Liver (tissue), 9 donors: ENCODE results near the gene CNBP. TPM values are rescaled to one million over a fixed set of nuclear protein-coding genes. Genes with fewer than 3 reads are reported as not detected.

Source experiments
- DNase-seq: peaks from one replicate; pipeline ENCODE4 v3.0.0-alpha.2; 2017; ENCODE audit warnings: low spot score
- H3K27ac ChIP-seq, 2 donors: one replicate each; pipeline ENCODE4 v1.7.0; 2013; ENCODE audit warnings: inconsistent platforms in 2 of 2, low read length in 2 of 2, control low read depth in 1 of 2, low read depth in 1 of 2, mild to moderate bottlenecking in 1 of 2
- H3K27me3 ChIP-seq, 4 donors: one replicate each; pipeline versions ENCODE4 v1.6.1 to v1.7.0; 2013; ENCODE audit warnings: low read length in 3 of 4, inconsistent platforms in 1 of 4, mild to moderate bottlenecking in 1 of 4, moderate library complexity in 1 of 4; ENCODE audit not compliant: control insufficient read depth in 4 of 4, insufficient read depth in 4 of 4
- H3K36me3 ChIP-seq, 4 donors: one replicate each; pipeline versions ENCODE4 v1.6.1 to v1.7.0; 2013; ENCODE audit warnings: low read length in 3 of 4, mild to moderate bottlenecking in 3 of 4, low read depth in 1 of 4, moderate library complexity in 1 of 4; ENCODE audit not compliant: control insufficient read depth in 4 of 4, insufficient read depth in 3 of 4
- H3K4me1 ChIP-seq, 4 donors: one replicate each; pipeline versions ENCODE4 v1.6.1 to v1.7.0; 2013; ENCODE audit warnings: low read length in 3 of 4, mild to moderate bottlenecking in 3 of 4, moderate library complexity in 1 of 4; ENCODE audit not compliant: control insufficient read depth in 4 of 4, insufficient read depth in 4 of 4
- H3K4me3 ChIP-seq, 3 donors: one replicate each; pipeline versions ENCODE4 v1.6.1 to v1.7.0; 2013; ENCODE audit warnings: low read length in 3 of 3, control low read depth in 1 of 3, low read depth in 1 of 3, mild to moderate bottlenecking in 1 of 3
- H3K9ac ChIP-seq, 2 donors: one replicate each; pipeline ENCODE4 v1.7.0; 2013; ENCODE audit warnings: low read length in 2 of 2, mild to moderate bottlenecking in 2 of 2, moderate library complexity in 2 of 2, control low read depth in 1 of 2, low read depth in 1 of 2
- H3K9me3 ChIP-seq, 4 donors: one replicate each; pipeline versions ENCODE4 v1.6.1 to v1.7.0; 2013; ENCODE audit warnings: low read length in 3 of 4; ENCODE audit not compliant: control insufficient read depth in 4 of 4
- FOXA1 ChIP-seq: IDR thresholded peaks from 2 replicates; pipeline ENCODE4 v1.6.1; 2016; ENCODE audit warnings: antibody characterized with exemption
- FOXA2 ChIP-seq: IDR thresholded peaks from 2 replicates; pipeline ENCODE4 v1.6.1; 2016; ENCODE audit warnings: antibody characterized with exemption
- GABPA ChIP-seq, 2 donors: IDR thresholded peaks in 1 of 2; conservative IDR thresholded peaks in 1 of 2; 2 replicates each; pipeline ENCODE4 v1.6.1; 2016; ENCODE audit warnings: antibody characterized with exemption in 2 of 2, mild to moderate bottlenecking in 1 of 2, moderate library complexity in 1 of 2
- HNF4A ChIP-seq, 2 donors: conservative IDR thresholded peaks; 2 replicates each; pipeline ENCODE4 v1.6.1; 2016; ENCODE audit warnings: antibody characterized with exemption in 2 of 2, mild to moderate bottlenecking in 2 of 2
- HNF4G ChIP-seq: IDR thresholded peaks from 2 replicates; pipeline ENCODE4 v1.6.1; 2016; ENCODE audit warnings: antibody characterized with exemption
- JUND ChIP-seq, 2 donors: IDR thresholded peaks; 2 replicates each; pipeline ENCODE4 v1.6.1; 2016; ENCODE audit warnings: antibody characterized with exemption in 2 of 2
- NR2F2 ChIP-seq: IDR thresholded peaks from 2 replicates; pipeline ENCODE4 v1.6.1; 2016; ENCODE audit warnings: antibody characterized with exemption
- RAD21 ChIP-seq, 2 donors: IDR thresholded peaks; 2 replicates each; pipeline ENCODE4 v1.6.1; 2016; ENCODE audit warnings: antibody characterized with exemption in 2 of 2, mild to moderate bottlenecking in 2 of 2
- RXRA ChIP-seq, 2 donors: IDR thresholded peaks; 2 replicates each; pipeline ENCODE4 v1.6.1; 2017 to 2018; ENCODE audit warnings: antibody characterized with exemption in 2 of 2, mild to moderate bottlenecking in 1 of 2
- SP1 ChIP-seq: IDR thresholded peaks from 2 replicates; pipeline ENCODE4 v1.6.1; 2018; ENCODE audit warnings: antibody characterized with exemption, mild to moderate bottlenecking
- TAF1 ChIP-seq: conservative IDR thresholded peaks from 2 replicates; pipeline ENCODE4 v1.6.1; 2016; ENCODE audit warnings: antibody characterized with exemption, mild to moderate bottlenecking
- YY1 ChIP-seq: IDR thresholded peaks from 2 replicates; pipeline ENCODE4 v1.6.1; 2016; ENCODE audit warnings: antibody characterized with exemption, mild to moderate bottlenecking
- WGBS: extraction: QIAGEN DNeasy Blood & Tissue Kit; methylation state at CpG from one replicate; pipeline ENCODE4 v1.1.7; 2013; 5-methylcytosine and 5-hydroxymethylcytosine counted together
- polyA plus RNA-seq, 2 donors: library from polyadenylated mRNA; stranded (reverse) in 1 of 2; unstranded in 1 of 2; fragments of 200-250 nt in 1 of 2; fragments of >200 nt in 1 of 2; fragmentation: Nextera tagmentation in 1 of 2; extraction: Ambion mirVana in 1 of 2; gene quantifications; one replicate each; pipeline versions ENCODE4 v1.2.1 to v1.2.3, GENCODE V29; 2013 to 2015
- total RNA-seq, 2 donors: library from RNA; depleted of rRNA; stranded (reverse); fragments of >200 nt; gene quantifications; one replicate each; pipeline ENCODE4 v1.2.3, GENCODE V29; 2014
- TF ChIP-seq, protein P1 (sequence below): IDR thresholded peaks from 2 replicates; pipeline ENCODE4 v1.6.1; 2016; ENCODE audit warnings: antibody characterized with exemption, mild to moderate bottlenecking
- TF ChIP-seq, protein P2 (sequence below): IDR thresholded peaks from 2 replicates; pipeline ENCODE4 v1.6.1; 2016; ENCODE audit warnings: antibody characterized with exemption
- TF ChIP-seq, protein P3 (sequence below): IDR thresholded peaks from 2 replicates; pipeline ENCODE4 v1.6.1; 2016; ENCODE audit warnings: antibody characterized with exemption
- TF ChIP-seq, protein P4 (sequence below): IDR thresholded peaks from 2 replicates; pipeline ENCODE4 v1.6.1; 2016; ENCODE audit warnings: antibody characterized with exemption
- TF ChIP-seq, protein P5 (sequence below): fragments of 150-350 bp; IDR thresholded peaks from 2 replicates; pipeline ENCODE4 v1.5.1; 2017; ENCODE audit warnings: improper control_type of control experiment, low read depth, low read length; ENCODE audit not compliant: missing input control
- donor health status: healthy.
- donor health status: healthy.
- donor health status: healthy.
- donor health status: healthy.
- donor health status: healthy.

CNBP gene
- total and polyA plus RNA-seq, 4 donors, result 162 to 291 (median 214) TPM

DNA sequence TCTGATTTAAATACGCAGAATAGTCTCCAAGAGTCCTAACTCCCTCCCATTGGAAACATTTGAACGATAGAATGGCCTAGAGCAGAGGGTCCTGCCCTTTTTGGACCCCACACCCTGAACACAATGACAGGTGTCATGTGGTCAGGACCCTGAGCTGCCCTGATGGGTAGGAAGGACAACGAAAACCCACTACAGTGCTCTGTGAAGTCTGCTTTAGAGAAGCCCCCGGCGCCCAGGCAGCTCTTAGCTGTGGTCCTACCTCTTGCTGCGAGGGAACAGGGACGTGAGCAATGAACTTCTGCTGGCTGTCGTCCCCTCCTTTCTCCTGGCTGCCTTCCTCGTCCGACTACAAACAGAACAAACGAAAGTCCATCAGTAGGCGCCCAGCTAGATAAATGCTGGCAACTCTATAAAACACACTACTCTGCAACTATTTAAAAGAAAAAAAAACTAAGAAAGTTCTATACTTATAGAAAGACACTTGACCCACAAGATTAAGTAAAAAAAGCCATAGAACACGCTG, 53.3 kb downstream of the CNBP start:
- Histone ChIP-seq H3K36me3 (peaks cover 23 to 73% (median 43%) of the 10 kb centered on the region in 4 donors), H3K4me1 (peaks cover 0 to 15% (median 11%) of the 10 kb centered on the region in 4 donors), H3K9ac (no peak overlapping the region), H3K27ac (no peak overlapping the region), H3K4me3 (no peak overlapping the region), H3K27me3 (no peaks in the 10 kb centered on the region), H3K9me3 (no peaks in the 10 kb centered on the region)
- no peak for DNase-seq
- TF ChIP-seq YY1 (no peak), JUND (IDR thresholded peaks at IDR 0.05) (no peak), FOXA1 (no peak), RXRA (IDR thresholded peaks at IDR 0.05) (no peak)
- TF ChIP-seq, protein P1, sequence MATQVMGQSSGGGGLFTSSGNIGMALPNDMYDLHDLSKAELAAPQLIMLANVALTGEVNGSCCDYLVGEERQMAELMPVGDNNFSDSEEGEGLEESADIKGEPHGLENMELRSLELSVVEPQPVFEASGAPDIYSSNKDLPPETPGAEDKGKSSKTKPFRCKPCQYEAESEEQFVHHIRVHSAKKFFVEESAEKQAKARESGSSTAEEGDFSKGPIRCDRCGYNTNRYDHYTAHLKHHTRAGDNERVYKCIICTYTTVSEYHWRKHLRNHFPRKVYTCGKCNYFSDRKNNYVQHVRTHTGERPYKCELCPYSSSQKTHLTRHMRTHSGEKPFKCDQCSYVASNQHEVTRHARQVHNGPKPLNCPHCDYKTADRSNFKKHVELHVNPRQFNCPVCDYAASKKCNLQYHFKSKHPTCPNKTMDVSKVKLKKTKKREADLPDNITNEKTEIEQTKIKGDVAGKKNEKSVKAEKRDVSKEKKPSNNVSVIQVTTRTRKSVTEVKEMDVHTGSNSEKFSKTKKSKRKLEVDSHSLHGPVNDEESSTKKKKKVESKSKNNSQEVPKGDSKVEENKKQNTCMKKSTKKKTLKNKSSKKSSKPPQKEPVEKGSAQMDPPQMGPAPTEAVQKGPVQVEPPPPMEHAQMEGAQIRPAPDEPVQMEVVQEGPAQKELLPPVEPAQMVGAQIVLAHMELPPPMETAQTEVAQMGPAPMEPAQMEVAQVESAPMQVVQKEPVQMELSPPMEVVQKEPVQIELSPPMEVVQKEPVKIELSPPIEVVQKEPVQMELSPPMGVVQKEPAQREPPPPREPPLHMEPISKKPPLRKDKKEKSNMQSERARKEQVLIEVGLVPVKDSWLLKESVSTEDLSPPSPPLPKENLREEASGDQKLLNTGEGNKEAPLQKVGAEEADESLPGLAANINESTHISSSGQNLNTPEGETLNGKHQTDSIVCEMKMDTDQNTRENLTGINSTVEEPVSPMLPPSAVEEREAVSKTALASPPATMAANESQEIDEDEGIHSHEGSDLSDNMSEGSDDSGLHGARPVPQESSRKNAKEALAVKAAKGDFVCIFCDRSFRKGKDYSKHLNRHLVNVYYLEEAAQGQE, result no peak
- TF ChIP-seq, protein P2, sequence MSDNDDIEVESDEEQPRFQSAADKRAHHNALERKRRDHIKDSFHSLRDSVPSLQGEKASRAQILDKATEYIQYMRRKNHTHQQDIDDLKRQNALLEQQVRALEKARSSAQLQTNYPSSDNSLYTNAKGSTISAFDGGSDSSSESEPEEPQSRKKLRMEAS, result no peak
- WGBS, result 70% methylated on average over 13 of the region's 13 CpGs

DNA sequence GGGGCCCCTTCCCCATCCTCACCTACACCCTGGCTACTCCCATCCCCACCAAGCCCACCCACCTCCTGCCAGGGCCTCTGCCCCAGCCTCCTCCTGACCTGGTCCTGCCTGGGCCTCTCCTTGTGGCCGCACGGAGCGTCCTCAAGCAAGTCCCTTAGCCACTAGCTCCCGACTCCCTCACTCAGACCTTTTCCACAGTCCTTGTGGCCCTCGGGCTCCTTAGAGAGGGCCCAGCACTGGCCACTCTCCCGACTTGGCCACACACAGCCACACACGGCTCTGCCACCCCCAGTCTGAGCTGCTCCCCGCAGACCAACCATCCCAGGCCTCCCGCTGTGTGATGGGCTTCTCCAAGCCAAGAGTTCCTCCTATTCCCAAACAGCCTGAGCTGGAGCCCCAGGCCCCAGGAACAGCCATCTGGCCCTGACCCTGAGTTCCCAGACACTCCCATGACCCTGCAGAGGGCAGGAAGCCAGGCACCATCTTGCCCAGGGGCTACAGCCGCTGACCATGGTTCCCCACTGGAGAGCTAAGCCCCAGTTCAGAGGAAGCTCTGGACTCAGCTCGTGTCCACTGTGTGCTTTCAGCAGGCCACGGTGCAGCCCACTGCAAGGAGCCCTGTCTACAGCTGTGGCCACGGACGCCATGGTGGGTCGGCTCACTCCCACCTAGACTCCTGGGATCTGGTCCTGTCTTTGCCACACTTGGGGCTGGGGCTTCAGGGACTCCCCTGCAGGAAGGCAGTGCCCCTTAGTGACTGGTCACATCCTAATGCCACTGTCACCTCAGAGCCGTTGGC, 55.1 kb downstream of the CNBP start:
- Histone ChIP-seq H3K4me3 (no peak overlapping the region), H3K9ac (no peak overlapping the region), H3K4me1 (peaks cover 2 to 19% (median 14%) of the 10 kb centered on the region in 4 donors), H3K27me3 (no peaks in the 10 kb centered on the region), H3K27ac (no peak overlapping the region), H3K36me3 (peaks cover 23 to 57% (median 30%) of the 10 kb centered on the region in 4 donors), H3K9me3 (no peaks in the 10 kb centered on the region)
- DNase-seq, result no peak
- TF ChIP-seq HNF4A (conservative IDR thresholded peaks at IDR 0.05) (no peak), RXRA (IDR thresholded peaks at IDR 0.05) (no peak), GABPA (IDR thresholded peaks at IDR 0.05 in 1 of 2, conservative IDR thresholded peaks at IDR 0.05 in 1 of 2) (no peak), FOXA1 (no peak), NR2F2 (no peak), TAF1 (no peak), HNF4G (no peak), YY1 (no peak), RAD21 (IDR thresholded peaks at IDR 0.05) (no peak), JUND (IDR thresholded peaks at IDR 0.05) (no peak), SP1 (no peak), FOXA2 (no peak)
- TF ChIP-seq, protein P3, sequence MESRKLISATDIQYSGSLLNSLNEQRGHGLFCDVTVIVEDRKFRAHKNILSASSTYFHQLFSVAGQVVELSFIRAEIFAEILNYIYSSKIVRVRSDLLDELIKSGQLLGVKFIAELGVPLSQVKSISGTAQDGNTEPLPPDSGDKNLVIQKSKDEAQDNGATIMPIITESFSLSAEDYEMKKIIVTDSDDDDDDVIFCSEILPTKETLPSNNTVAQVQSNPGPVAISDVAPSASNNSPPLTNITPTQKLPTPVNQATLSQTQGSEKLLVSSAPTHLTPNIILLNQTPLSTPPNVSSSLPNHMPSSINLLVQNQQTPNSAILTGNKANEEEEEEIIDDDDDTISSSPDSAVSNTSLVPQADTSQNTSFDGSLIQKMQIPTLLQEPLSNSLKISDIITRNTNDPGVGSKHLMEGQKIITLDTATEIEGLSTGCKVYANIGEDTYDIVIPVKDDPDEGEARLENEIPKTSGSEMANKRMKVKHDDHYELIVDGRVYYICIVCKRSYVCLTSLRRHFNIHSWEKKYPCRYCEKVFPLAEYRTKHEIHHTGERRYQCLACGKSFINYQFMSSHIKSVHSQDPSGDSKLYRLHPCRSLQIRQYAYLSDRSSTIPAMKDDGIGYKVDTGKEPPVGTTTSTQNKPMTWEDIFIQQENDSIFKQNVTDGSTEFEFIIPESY, result no peak
- TF ChIP-seq, protein P1, result no peak
- TF ChIP-seq, protein P2, result no peak
- TF ChIP-seq, protein P4, sequence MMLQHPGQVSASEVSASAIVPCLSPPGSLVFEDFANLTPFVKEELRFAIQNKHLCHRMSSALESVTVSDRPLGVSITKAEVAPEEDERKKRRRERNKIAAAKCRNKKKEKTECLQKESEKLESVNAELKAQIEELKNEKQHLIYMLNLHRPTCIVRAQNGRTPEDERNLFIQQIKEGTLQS, result no peak
- TF ChIP-seq, protein P5, sequence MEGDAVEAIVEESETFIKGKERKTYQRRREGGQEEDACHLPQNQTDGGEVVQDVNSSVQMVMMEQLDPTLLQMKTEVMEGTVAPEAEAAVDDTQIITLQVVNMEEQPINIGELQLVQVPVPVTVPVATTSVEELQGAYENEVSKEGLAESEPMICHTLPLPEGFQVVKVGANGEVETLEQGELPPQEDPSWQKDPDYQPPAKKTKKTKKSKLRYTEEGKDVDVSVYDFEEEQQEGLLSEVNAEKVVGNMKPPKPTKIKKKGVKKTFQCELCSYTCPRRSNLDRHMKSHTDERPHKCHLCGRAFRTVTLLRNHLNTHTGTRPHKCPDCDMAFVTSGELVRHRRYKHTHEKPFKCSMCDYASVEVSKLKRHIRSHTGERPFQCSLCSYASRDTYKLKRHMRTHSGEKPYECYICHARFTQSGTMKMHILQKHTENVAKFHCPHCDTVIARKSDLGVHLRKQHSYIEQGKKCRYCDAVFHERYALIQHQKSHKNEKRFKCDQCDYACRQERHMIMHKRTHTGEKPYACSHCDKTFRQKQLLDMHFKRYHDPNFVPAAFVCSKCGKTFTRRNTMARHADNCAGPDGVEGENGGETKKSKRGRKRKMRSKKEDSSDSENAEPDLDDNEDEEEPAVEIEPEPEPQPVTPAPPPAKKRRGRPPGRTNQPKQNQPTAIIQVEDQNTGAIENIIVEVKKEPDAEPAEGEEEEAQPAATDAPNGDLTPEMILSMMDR, result no peak
- WGBS, result 96% methylated on average over 16 of the region's 16 CpGs
